HG03196 (cell line): ENCODE data around the gene CAPN7.

ENCODE experiments used
- ATAC-seq: cut with Tn5 transposase; IDR thresholded peaks from one replicate; pipeline ENCODE4 v1.9.1; 2021; ENCODE audit not compliant: unreplicated experiment

CAPN7 gene

GRCh38 chr3:15243822-15244482 lies 37.9 kb downstream of the CAPN7 start:
- ATAC-seq = no peak

- no peak for ATAC-seq
These were observed 40.1 kb downstream of the CAPN7 start for GRCh38 chr3:15246186-15246585.

- ATAC-seq = no peak
These were observed 47.1 kb downstream of the CAPN7 start for GRCh38 chr3:15253023-15253697.

- ATAC-seq = no peak
These were observed 49.2 kb downstream of the CAPN7 start for GRCh38 chr3:15255215-15255614.

- ATAC-seq = no peak
These were observed 50.9 kb downstream of the CAPN7 start for GRCh38 chr3:15256861-15257341.

DNA sequence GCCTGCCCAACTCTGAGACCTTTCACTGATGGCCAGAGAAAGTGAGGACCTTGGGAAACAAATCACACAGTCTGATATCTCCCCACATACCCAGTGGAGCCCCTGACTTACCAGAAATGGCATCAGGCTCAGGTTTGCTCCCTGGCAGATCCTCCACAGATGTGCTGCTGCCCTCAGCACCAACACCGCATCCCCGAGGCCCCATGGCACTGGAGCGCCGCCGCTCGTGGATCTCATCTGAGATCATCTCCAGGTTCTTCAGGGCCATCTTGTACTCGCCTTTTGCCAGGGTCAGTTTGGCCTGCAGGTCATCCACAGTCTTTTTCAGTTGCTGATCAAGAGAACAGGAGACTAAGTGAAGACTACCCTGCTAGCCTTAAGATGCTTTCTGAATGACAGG lies 52.7 kb downstream of the CAPN7 start:
- no peak for ATAC-seq

DNA sequence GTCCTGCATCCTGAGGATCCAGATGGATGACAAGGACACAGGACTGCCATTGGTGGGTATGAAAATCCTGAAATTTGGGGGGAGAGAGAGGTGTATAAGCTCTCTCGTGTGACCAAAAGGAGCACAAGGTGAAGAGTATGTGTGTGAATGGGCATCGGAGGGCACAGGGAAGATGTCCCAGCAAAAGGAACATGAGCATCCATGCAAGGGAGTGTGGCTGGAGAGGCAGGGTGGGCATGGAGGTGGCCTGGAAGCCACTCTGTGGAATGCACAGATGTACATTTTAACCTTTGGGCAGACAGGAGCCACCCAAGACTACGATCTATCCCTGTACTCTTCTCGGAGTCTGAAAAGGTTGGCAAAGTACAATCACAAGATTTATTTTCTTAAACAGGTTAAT lies 54.5 kb downstream of the CAPN7 start:
- no peak for ATAC-seq

DNA sequence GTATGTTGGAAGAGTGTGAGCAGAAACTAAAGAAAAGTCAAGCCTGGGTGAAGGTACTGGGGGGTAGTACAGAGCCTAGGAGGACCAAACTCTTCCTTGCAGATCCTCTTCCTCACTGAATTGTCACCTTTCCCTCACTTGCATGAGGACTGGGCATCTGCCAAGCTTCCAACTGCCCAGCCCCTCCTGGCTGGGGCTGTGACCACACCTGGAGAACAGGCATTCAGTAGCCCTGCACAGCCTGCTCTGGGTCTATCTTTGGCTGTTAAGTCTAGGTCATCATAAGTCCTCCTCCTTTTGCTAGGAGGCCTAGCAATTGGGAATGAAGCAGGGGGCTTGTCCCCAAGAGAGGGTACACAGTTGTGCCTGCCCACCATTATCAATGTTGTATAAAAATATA lies 55.2 kb downstream of the CAPN7 start:
- ATAC-seq = no peak

GRCh38 chr3:15262021-15262420 lies 56.0 kb downstream of the CAPN7 start:
- ATAC-seq = no peak

DNA sequence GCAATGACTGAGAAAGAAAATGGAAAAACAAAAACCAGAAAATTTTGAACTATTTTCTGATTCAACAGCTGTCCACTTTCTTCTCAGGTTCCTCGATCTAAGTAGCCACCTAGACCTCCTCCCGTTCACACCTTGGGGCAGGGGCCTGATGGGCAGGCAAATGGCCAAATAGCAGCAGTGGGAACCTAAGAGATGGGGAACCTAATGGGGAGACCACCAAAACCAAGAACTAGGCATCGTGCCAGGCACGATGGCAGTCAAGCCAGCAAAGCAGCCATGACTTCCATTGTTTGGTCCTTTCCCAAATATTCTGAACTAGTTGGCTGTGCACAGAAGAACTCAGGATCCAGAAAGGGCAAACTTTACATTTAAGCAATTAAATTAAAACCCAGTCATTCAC lies 57.1 kb downstream of the CAPN7 start:
- ATAC-seq = no peak

GRCh38 chr3:15263926-15264325 lies 57.9 kb downstream of the CAPN7 start:
- ATAC-seq = no peak

GRCh38 chr3:15264486-15264885 lies 58.4 kb downstream of the CAPN7 start:
- no peak for ATAC-seq

DNA sequence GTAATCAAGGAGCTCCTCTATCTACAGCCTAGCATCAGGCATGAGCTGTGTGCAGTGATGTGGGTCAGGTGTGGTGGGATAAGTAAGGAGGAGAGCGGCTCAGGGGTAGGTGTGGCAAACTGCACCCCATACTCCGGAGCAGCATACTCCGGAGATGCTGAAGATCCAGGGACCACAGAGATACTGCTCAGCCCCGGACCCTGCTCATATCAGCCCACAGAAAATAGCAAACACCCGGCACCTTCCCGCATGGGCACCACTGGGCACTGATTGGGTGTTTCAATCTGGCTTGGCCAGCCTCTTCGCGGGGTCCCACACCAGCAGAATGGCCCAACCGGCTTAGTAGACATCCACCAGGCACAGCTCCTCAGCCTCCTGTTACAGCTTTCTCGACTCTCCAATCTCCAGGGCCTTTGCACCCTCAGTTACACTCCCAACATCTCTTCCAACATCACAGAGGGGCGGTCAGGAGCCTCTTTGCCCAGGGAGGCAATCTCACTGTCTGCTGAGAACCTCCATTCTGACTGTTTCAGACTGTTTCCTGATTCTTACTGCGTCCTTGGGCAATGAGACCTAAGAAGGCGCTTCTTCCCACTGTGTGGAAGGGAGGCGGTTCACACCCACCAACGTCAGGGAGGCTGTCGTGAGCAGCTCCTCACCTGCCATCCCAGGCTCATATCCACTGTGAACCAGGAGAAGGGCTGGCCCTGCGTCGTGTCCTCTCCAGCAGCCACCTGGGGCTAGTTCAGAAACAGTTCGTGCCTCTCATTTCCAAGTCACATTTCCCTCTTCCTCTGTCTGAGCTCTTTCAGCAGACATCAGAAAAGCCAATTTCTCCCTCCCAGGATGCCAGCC lies 59.8 kb downstream of the CAPN7 start:
- ATAC-seq = no peak

DNA sequence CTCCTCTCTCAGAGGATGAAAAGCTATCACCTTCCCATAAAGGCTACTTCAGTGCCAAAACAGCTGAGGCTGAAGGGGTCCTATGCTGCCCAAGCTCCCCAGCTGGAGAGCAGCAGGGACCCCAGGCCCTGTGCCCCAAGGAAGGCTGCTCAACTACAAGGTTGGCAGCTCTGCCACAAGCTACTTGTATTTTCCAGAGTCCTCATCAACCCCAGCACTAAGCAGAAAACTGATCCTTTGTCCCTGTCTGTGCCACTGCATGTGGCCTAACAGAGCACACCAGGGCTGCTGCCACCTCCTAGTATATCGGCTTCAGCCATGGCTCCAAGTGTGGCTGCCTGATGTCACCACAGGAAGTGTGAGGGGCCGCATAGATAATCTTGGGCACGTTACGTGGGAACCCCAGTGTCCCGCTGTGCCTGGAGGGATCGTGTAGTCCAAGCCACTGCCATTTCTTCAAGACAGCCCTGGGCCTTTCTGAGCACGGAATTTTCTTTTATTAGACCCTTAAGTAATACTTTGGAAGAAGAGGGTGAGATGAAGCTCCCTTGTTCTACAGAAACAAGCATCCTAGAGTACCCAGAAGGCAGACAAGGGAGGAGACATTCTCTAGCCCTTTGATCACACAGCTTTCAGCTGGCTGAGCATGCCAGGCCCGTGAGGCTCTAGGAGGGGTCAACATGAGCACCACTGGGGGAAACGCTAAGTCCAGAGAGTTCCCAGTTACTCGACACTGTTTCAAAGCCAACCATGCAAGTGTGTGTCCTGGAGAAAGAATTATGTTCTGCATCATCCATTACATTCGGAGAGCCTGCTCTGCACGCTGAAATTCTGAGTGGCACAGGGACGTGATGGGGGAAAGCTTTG lies 60.7 kb downstream of the CAPN7 start:
- ATAC-seq = no peak

DNA sequence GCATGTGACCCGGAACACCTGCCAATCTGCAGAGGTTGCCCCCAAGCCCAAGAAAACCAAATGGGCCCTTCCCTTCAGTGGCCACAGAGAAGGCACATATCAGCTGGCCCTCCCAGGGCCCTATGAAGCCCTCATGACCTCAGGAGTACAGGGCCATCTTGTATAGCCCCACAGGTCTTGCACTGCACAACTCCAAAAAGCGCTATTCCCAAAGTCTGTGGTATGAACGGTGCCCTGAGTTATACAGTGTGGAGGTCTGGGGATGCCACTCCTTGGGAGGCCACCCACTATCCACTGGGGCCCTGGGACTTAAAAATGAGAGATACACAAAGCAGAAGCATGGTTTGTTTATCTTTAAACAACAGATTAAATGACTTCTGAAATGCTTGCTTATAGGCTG lies 61.5 kb downstream of the CAPN7 start:
- ATAC-seq = no peak

- no peak for ATAC-seq
These were observed 62.1 kb downstream of the CAPN7 start for GRCh38 chr3:15268033-15268631.

DNA sequence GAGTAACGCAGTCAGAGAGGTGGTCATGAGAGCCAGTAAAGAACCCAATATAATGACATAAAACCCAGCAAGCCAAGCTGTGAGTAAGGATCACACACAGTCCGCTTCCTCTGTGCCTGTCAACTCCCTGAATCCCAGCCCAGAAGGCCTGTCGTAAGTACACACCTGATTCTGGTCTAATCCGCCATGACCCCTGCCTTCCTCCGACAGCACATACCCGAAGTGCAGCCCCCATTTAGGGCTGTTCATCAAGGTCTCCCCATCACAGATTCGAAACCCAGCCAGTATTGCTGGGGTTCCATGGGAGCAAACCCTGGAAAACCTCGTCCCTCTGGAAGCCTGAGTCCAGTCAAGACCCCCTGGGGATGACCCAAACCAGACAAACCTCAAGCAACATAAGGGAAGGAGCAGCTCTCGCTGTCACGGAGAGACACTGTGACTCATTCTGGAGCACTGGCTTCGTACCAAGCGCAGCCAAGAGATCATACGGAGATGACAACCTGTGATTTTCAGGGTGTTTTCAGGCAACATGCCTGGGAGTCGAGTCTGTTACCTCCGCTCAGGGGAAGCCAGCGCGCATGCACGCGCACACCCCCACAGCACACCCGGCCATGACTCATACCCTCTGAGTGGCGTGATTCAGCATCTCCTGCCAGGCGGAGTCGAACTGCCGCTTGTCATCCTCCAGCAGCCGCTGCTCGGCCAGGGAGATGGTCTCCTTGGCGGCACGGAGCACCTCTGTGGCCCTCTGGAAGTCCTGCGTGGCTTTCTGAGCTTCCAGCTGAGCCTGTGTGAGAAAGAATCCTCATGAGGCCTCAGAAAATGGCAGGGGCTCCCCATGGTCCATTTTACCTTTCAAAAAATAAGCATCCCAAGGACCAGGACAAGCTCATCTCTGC lies 63.3 kb downstream of the CAPN7 start:
- ATAC-seq = peak; percentile 45

DNA sequence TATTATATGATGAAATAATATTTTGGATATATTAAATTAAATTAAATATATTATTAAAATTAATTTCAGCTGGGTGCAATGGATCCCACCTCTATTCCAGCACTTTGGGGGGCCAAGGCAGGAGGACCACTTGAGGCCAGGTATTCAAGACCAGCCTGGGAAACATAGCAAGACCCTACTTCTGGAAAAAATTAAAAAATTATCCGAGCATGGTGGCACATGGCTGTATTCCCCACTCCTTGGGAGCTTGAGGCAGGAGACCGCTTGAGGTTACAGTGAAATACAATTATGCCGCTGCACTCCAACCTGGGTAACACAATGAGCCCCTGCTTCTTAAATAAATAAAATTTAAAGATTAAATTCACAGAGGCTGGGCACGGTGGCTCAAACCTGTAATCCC lies 65.0 kb downstream of the CAPN7 start:
- ATAC-seq = no peak

DNA sequence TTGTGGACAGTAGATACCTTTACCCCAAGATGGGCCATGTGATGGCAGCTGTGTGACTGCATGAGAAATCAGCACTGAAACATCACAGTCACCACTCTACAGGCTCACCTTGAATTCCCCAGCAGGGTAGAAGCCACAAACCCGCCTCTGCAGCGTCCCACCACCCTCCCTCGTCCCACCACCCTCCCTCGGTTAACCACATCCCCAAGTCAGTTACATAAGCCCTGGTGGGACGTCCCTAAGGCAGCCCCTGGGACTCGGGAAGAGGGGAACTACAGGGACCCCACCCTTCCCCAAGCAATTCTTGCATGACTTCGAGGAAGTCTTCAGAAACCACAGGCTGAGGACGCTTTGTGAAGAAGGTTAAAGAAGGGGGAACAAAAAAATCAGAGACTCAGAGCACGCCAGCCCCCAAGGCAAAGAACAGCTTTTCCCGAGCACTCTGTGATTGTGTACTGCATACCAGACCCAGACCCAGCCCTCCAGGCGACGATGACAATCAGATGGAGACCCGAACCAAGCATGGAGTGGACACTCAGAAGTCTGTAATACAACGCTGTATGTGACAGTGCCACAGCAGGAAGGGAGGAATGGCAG lies 65.8 kb downstream of the CAPN7 start:
- ATAC-seq = peak; percentile 59
